GM19438 (cell line): ENCODE data around the gene LDLRAD4.

ENCODE experiments used
- ATAC-seq: cut with Tn5 transposase; IDR thresholded peaks from one replicate; pipeline ENCODE4 v1.9.1; 2021; ENCODE audit warnings: low read depth; ENCODE audit not compliant: unreplicated experiment

Gene LDLRAD4

DNA sequence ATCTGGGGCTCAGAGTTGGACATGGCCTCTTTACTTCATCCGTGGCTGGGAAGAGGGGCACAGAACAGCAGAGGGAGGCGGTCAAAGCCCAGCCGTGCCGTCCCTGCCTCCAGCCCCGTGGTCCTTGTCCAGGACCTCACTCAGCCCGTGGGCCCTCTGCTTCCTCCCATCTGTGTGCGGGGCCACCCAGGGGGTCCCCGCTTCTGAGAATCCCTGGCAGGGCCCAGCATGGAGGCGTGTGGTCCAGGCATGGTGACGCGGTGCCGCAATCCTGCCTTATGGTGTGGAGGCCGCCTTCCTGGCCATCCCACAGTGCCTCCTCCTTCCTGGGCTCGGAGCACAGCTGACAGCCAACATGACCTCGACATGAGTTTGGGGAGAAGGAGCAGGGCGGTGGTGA is 275.2 kb downstream of the LDLRAD4 start:
- ATAC-seq, result no peak

DNA sequence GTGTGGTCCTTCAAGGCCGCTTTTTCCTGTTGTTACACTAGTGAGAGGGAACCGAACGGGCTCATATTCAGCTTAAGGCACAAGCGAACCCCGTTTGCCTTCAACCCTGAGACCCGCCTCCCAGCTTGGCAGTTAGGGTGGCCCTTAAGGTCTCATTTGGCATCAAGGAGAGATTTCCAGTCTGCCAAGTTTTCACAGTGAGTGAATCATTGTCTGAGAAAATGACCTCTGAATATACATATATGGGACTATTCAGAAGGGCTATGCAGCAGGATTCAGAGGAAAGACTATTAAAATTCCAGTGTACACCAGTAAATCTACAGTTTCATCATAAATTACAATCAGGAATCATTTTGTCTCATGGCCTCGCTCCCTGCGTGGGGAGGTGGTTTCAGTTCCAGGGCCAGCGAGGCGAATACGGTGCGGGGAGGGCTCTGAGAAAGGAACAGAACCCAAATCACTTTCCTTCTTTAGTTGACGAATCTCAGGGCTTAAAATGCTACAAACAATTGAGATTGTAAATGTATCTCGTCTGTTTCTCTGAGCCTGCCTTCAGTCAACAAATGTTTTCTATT is 276.4 kb downstream of the LDLRAD4 start:
- no peak for ATAC-seq

DNA sequence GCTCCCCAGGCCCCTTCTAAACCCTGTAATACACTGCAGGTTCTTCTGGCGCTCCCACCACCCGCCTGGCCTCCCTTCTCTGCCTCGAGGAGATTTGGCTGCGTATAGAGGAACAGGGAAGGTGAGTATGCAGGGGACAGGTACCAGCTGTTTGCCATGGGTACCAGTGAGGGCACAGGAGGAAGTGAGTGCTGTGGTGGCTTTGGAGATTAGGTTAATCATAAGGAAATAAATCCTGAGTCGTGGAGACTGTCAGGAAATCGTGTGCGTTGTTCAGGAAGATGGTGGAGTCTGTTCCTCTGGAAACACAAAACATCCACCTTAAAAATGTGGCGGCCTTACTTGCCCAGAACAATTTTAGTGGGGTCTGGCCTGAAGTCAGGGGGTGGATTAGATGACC is 277.4 kb downstream of the LDLRAD4 start:
- no peak for ATAC-seq

DNA sequence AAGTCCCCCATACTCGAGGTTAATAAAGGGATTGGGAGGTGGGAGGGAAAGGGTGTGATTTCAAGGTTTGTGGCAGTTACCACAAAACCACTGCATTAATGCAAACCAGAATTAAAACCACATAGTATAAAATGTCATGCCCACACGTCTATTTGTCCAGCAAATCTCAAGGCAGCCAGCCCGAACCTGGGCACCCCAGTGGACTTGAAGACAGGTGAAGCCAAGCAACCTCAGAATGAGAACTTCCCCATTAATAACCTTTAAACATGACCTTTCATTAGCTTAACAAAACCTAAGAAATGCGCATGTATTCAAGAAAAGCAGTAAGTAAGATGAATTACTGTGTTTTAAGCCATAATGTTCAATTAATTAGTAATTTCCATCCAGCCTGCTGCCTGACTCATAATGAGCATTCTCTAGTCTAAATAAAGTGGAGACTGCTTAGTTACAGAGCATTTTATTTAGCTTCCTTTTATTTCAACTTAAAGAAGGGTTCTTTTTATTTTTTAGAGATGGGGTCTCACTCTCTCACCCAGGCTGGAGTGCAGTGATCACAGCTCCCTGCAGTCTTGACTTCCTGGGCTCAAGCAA is 278.2 kb downstream of the LDLRAD4 start:
- no peak for ATAC-seq

GRCh38 chr18:13499803-13500202 is 281.2 kb downstream of the LDLRAD4 start:
- ATAC-seq, result no peak

GRCh38 chr18:13500227-13500865 is 281.8 kb downstream of the LDLRAD4 start:
- no peak for ATAC-seq

DNA sequence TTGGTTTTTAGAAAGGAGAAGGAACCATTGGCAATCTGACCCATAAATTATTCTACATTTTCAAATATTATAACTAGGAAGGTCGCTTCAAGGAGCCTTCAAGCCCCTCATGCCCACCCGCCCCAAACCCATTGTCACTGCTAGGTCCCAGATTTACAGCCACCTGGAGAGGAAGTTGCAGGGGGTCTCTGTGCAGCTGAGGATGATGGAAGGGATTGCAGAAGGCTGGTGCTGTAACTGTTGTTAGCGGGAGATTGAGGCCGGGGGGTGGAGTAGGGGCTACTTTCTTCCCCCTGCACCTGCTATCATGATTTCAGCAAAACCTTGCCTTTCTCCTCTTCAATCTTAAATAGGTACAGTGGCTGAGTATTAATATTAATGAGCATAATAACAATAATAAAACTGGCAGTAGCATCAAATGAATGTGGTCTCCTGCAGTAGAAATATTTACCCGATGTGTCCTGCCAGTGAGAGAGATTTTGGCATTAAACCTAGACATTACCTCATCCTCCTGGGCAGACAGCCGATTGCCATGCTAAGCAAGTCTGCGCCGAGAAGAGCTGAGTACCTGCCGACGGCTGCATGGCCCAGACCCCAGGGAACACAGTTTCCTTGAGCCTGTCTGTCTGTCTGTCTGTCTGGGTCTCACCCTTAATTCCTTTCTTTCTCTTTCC is 282.4 kb downstream of the LDLRAD4 start:
- ATAC-seq, result no peak

- no peak for ATAC-seq
Observed at GRCh38 chr18:13501543-13501887, 283.0 kb downstream of the LDLRAD4 start.

GRCh38 chr18:13501891-13502290 is 283.3 kb downstream of the LDLRAD4 start:
- ATAC-seq, result peak; percentile 93

- no peak for ATAC-seq
Observed at GRCh38 chr18:13502585-13502984, 284.0 kb downstream of the LDLRAD4 start.

DNA sequence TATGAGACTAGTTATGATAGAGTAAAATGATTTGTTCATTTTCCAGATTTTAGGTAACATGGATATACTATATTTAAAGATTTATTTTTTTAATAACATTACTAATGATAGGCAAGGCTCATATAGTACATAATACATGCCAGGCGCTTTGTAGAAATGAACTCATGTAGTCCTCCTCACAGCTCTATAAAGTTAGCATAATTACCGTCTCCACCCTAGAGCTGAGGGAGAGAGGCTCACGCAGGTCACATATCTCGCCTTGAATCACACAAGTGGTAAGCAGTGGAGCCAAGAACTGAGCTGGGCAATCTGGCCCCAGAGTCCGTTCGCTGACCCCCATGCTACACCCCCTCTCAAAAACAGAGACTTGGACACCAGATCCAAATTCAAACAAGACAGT is 285.3 kb downstream of the LDLRAD4 start:
- no peak for ATAC-seq

- ATAC-seq, result no peak
Observed at GRCh38 chr18:13505780-13506345, 287.3 kb downstream of the LDLRAD4 start.

DNA sequence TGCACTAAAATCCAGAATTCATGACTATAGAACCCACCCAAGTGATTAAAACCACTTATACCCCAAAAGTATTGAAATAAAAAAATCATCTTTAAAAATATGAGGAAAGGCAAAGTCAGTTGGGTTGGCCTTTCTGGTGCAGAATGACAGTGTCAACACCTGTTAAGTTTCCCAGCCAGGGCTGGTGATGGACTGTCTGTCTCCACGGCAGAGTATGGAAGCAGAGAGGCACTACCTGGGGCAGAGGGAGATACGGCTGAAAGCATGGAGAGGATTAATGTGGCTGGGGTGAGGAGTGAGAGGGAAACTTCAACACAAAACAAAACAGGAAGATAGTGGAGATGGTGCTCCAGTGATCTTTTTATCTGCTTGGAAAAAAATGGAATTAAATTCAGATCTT is 292.0 kb downstream of the LDLRAD4 start:
- no peak for ATAC-seq

- no peak for ATAC-seq
Observed at GRCh38 chr18:13511961-13512577, 293.5 kb downstream of the LDLRAD4 start.

- no peak for ATAC-seq
Observed at GRCh38 chr18:13513021-13513420, 294.5 kb downstream of the LDLRAD4 start.

DNA sequence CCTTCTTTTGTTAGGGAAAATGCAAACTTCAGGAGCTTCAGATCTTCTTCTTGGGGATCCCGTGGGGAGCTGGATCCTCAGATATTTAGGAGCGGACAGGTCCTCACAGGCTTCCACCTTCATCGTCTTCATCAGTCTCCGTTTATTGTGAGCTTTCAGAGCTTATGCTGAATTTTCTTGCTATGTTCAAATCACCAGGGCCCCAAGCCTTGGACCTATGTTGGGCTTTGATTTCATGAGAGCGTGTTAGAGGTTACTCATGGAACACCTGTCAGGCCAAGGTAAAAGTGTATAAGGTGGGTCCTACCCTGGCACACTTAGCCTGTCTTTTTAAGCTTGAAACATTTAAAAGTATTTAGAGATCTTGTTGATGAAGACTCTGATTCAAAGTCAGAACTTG is 294.9 kb downstream of the LDLRAD4 start:
- ATAC-seq, result no peak

DNA sequence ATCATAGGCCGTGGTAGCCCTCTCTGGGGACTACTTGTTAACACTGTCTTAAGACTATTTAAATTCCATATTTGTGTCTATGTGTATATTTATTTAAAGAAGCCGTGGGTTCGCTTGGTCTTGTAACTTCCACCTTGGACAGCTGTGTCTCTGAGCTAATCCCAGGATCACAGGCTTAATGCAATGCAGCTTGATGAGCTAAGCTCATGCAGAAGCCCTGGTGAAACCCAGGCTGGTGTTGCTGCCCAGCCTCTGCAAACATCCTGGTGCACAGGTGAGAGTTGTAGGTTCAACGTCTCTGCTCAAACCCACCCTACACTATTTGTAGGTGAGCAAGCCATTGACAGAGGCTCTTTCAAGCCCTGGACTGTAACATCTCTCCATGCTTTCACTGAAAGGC is 296.0 kb downstream of the LDLRAD4 start:
- no peak for ATAC-seq

- ATAC-seq, result no peak
Observed at GRCh38 chr18:13516855-13517254, 298.3 kb downstream of the LDLRAD4 start.

- no peak for ATAC-seq
Observed at GRCh38 chr18:13517369-13517768, 298.8 kb downstream of the LDLRAD4 start.

DNA sequence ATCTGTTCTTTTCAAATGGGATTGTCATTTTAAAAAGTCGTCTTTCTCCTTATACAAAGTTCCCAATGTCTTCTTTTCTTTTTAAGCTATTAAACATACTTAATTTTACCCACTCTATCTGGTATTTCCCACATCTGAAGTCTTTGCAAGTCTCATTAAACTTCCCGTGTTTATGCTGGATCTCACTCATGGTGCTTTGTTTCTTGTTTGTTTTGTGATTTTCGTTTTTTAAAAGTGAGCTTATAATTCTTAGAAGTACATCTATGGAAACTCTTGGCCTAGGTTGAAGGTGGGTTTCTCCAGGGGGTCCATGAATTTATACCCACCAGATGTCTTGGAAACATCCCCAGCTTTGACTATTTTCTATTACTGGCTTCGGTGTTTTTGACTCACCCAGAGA is 299.8 kb downstream of the LDLRAD4 start:
- no peak for ATAC-seq

- ATAC-seq, result no peak
Observed at GRCh38 chr18:13520306-13520705, 301.7 kb downstream of the LDLRAD4 start.
